GM06990 (cell line): ENCODE results near the gene HOXA6.

Experiments used
- DNase-seq: peaks from one replicate; pipeline ENCODE4 v3.0.0-alpha.2; 2011; ENCODE audit not compliant: insufficient read length; ENCODE audit errors: extremely low read depth
- H3K27me3 ChIP-seq: replicated peaks from 2 replicates; pipeline ENCODE4 v1.6.0; 2011; ENCODE audit warnings: low read length; ENCODE audit not compliant: control insufficient read depth, insufficient read depth
- H3K36me3 ChIP-seq: 2 replicates; pipeline ENCODE4 v1.5.1; 2011; ENCODE audit warnings: low read length; ENCODE audit not compliant: control insufficient read depth, insufficient read depth
- H3K4me3 ChIP-seq: replicated peaks from 2 replicates; pipeline ENCODE4 v1.5.1; 2011; ENCODE audit warnings: low read depth, mild to moderate bottlenecking, control low read depth, low read length
- TF ChIP-seq, protein P1 (sequence below): IDR thresholded peaks from 2 replicates; pipeline ENCODE4 v1.5.1; 2011; ENCODE audit warnings: low read length, control low read depth, mild to moderate bottlenecking, inconsistent platforms; ENCODE audit not compliant: insufficient read depth, poor library complexity, severe bottlenecking

Gene HOXA6

DNA sequence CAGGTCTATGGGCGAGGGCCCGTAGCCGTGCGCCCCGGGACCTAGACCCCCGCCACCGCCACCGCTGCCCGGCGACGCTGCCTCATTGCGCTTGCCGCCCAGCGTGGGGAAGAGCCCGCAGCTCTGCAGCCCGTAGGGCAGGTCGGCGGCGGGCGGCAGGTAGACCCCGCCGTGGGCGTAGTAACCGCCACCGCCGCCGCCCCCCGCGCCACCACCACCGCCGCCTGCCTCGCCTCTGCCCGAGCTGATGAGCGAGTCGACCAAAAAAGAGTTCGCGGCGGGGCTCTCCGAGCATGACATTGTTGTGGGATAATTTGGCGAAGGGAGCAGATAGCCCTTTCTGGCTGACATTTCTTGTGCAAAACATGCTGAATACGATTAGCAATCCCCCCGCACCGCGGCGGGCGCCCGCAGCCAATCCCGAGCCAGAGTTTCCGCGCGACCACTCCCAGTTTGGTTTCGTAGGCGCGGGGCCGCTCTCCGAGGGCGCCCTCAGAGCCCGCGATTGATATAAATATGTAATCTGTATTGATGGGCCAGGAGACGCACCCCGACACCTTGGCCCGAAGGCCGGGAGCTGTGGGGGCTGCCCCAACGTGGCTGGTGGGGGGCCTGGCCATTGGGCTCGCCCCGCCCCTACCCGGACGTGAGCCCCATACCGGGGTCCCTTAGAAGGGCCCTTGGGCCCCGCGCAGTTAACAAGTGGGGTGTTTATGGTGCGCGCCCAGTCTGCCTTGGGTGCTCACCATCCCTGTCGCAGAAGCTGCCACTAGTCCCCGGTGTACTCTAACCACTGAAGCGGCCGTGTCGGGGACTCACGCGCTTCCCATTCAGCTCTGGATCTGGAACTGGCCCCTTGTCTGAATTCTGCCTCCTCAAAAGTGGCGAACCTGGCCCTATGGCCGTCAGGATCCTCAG, 26.6 kb upstream of the HOXA6 start, which contains the start of gene HOXA10:
Gene HOXA10, minus strand, starts transcription at position 365 of the 918 bp plus-strand sequence. Its CDS starts 14 bp downstream, at position 351.
- Histone ChIP-seq H3K36me3 (no peaks in the 10 kb centered on the region), H3K27me3 (peaks cover 12% of the 10 kb centered on the region), H3K4me3 (peak within 1 kb of the TSS; percentile 18)
- DNase-seq, result no peak
- TF ChIP-seq, protein P1, sequence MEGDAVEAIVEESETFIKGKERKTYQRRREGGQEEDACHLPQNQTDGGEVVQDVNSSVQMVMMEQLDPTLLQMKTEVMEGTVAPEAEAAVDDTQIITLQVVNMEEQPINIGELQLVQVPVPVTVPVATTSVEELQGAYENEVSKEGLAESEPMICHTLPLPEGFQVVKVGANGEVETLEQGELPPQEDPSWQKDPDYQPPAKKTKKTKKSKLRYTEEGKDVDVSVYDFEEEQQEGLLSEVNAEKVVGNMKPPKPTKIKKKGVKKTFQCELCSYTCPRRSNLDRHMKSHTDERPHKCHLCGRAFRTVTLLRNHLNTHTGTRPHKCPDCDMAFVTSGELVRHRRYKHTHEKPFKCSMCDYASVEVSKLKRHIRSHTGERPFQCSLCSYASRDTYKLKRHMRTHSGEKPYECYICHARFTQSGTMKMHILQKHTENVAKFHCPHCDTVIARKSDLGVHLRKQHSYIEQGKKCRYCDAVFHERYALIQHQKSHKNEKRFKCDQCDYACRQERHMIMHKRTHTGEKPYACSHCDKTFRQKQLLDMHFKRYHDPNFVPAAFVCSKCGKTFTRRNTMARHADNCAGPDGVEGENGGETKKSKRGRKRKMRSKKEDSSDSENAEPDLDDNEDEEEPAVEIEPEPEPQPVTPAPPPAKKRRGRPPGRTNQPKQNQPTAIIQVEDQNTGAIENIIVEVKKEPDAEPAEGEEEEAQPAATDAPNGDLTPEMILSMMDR, result no peak

DNA sequence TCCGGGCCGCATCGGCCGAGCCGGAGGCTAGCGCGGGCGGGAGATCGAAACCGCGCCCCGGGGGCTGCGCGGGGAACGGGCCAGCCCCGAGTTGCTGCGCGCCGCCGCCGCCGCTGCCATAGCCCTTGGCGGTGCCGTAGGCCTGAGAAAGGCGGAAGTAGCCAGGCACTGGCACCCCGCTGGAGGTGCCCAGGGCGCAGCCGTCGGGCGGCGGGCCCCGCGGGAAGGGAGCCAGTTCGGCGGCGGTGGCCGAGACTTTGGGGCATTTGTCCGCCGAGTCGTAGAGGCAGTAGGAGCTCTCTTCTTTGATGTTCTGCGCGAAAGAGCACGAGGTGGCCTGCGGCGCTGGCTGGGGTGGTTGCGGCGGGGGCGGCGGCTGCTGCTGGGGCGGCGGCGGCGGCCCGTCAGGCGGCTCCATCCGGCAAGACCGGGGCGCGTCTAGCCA, 26.0 kb upstream of the HOXA6 start:
- DNase-seq, result no peak
- no peaks in the 10 kb centered on the region for H3K36me3 ChIP-seq
- peak overlapping the region; percentile 18 for H3K4me3 ChIP-seq
- H3K27me3 ChIP-seq, result peaks cover 12% of the 10 kb centered on the region
- TF ChIP-seq, protein P1, result no peak

DNA sequence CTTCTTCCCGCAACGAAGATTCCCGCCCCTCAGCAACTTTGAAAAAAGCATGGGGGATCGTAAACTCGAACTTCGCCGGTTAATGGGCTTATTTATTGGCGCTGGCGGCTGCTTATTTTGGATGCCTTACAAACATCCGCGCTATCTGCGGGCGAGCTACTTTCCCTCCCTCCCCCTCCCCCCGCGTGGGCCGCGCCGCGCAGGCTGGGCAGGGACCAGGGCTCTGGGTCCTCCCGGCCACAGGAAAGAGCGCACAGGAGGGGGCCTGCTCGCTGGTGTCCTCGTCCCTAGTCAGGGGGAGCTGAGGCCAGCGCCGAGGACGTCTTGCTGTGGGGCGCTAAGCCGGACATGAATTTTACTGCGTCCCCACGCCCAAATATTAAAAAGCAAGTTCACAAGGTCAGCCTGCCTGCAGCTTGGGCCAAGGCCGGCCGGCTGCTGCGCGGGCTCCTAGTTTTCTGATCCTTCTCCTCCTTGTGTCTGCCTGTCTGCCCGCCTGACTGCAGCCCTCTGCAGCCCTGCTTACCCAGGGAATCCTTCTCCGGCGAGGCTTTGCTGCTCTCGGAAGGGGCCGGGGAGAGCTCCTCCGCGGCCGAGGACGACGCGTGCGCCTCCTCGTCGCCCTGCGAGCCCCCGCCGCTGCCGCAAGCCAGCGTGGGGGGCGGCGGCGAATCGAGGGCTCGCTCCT, 25.4 kb upstream of the HOXA6 start:
- TF ChIP-seq, protein P1, result no peak
- Histone ChIP-seq H3K27me3 (peaks cover 13% of the 10 kb centered on the region), H3K36me3 (no peaks in the 10 kb centered on the region), H3K4me3 (no peak overlapping the region; the same call in 1 of the 2 replicates)
- DNase-seq, result no peak

DNA sequence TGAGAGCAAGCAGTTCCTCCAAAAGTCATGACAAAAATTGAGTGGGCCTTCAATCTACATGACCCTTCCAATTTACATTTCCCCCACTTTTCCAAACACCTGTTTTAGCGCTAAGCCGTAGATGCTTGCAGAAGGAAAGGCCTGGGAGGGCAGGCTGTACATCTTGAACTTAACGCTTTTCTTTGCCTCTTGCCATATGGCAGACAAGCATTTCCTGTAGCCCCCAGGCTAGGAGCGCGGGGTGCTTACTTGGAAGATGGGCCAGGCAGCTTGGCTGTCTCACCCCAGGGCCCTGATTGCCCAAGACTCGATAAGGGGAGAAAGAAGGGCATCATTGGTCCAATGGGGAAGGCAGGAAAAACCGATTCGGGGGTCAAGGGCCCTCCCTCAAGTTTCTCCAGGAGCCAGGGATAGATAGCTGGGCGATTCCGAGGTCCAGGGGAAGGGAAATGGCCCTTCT, 24.8 kb upstream of the HOXA6 start:
- TF ChIP-seq, protein P1, result no peak

DNA sequence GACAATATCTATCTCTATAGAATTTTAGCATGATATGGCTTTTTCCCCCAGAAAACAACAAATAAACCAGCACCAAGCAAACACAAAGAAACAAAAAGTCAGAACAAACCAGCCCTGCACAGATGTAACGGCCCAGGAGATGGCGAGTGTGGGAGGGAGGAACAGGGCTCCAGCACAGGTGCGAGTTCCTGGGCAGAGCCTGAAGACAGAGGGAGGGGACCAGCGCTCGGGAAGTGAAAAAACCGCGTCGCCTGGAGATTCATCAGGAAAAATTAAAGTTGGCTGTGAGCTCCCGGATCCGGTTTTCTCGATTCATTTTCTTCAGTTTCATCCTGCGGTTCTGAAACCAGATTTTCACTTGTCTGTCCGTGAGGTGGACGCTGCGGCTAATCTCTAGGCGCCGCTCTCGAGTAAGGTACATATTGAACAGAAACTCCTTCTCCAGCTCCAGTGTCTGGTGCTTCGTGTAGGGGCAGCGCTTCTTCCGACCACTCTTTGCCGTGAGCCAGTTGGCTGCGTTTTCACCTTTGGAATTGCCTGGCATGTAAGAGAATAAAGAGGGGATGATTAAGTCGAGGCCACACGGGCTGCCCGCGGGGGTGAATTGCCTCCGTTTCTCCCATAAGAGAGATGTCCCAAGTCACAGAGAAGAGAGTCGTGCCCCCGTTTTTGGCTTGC, 24.2 kb upstream of the HOXA6 start:
- peaks cover 13% of the 10 kb centered on the region for H3K27me3 ChIP-seq
- DNase-seq, result no peak
- TF ChIP-seq, protein P1, result no peak
- no peak overlapping the region for H3K4me3 ChIP-seq
- H3K36me3 ChIP-seq, result no peaks in the 10 kb centered on the region

More for the DNA sequence above, 24.8 kb upstream of the HOXA6 start:
- Histone ChIP-seq H3K27me3 (peaks cover 13% of the 10 kb centered on the region), H3K36me3 (no peaks in the 10 kb centered on the region), H3K4me3 (no peak overlapping the region)
- DNase-seq, result no peak
